NCI-H446 (cell line): ENCODE data around the gene UFC1.
"Not testable (repeated sequence)": the region's sequence is repeated elsewhere in the genome, so short reads cannot be mapped to it uniquely, and the experiment has no call there.

Experiments
- DNase-seq, 2 experiments: peaks; one replicate each; lab custom pipeline; 2025; lab: John Stamatoyannopoulos, UW

The UFC1 gene

GRCh38 chr1:161153682-161154337 is at the start of gene UFC1:
TSS of gene UFC1 (plus strand) at chr1:161153978. CDS start at chr1:161153998, 20 bp downstream.
- DNase-seq = peak; percentile 76 to 89

DNA sequence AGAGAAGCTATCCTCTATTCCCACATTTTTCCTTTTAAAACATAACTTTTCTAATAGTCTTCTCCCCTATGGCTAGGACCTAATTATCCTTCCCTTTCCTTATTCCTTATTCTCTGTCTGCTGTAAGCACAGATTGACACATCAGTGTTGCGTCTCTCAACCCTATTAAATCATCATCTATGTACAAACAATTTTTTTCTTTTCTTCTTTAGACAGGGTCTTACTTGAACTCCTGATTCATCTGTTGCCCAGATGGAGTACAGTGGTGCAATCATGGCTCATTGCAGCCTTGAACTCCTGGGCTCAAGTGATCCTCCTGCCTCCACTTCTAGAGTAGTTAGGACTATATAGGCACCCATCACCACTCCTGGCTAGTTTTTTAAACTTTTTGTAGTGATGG is 47.3 kb upstream of the UFC1 start:
- no peak for DNase-seq

GRCh38 chr1:161111117-161111516 is 42.7 kb upstream of the UFC1 start:
- DNase-seq = no peak

- no peak for DNase-seq
These were observed 42.3 kb upstream of the UFC1 start for GRCh38 chr1:161111527-161111926.

DNA sequence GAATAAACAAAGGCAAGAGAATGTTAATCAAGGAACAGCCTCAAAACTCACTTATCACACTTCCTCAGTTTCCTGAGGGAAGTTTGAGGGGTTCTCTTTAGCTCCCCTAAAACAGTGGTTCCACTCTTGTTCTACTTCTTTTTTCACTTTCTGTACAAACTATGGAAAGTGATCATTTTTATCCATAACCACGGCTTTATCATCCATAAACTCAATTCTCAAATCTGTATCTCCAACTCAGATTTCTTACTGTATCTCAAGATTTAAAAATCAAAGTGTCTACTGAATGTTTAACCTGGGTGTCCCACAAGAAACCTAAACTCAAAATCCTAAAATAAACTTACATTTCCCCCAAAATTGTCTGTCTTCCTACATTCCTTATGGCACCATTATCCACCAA is 39.9 kb upstream of the UFC1 start:
- no peak for DNase-seq

DNA sequence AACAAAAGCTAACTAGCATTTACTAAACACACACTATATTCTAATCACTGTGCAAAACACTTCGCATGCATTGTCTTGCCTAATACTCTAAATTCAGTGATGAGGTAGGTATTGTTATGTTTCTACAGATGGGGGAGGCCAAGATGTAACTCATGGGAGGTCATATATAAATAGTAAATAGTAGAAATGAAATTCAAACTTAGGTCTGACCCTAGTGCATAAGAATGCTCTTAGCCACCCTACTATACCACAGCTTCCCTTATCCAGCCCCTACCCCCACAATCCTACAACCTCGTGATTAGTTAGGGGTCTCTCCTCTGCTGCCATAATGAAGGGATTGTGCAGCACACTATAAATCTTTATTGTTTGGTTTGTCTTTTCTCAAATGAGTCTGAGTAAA is 39.2 kb upstream of the UFC1 start:
- DNase-seq = no peak

- no peak for DNase-seq
These were observed 38.6 kb upstream of the UFC1 start for GRCh38 chr1:161115132-161115711.

DNA sequence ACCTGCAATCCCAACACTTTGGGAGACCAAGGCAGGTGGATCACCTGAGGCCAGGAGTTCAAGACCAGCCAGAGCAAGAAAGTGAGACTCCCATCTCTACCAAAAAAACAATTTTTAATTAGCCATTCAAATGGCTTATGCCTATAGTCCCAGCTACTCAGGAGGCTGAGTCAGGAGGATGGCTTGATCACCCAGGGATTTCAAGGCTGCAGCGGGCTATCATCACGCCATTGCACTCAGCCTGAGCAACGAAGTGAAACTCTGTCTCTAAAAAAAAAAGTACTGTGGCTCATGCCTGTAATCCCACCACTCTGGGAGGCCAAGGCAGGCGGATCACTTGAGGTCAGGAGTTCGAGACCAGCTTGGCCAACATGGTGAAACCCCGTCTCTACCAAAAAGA is 37.8 kb upstream of the UFC1 start:
- DNase-seq = not testable (repeated sequence)

GRCh38 chr1:161117759-161118581 is 35.8 kb upstream of the UFC1 start, which contains the start of the genes NIT1 and PFDN2:
TSS of gene NIT1 (plus strand) at chr1:161118105. CDS start at chr1:161118177, 72 bp downstream.
TSS of gene PFDN2 (minus strand) at chr1:161118037. CDS start at chr1:161118026, 11 bp downstream.
- DNase-seq = peak; percentile 66 to 86

GRCh38 chr1:161119092-161119903 is 34.5 kb upstream of the UFC1 start:
- DNase-seq = peak in 1 of 2 experiments; percentile 13

- DNase-seq = no peak
These were observed 32.6 kb upstream of the UFC1 start for GRCh38 chr1:161121042-161121650.

DNA sequence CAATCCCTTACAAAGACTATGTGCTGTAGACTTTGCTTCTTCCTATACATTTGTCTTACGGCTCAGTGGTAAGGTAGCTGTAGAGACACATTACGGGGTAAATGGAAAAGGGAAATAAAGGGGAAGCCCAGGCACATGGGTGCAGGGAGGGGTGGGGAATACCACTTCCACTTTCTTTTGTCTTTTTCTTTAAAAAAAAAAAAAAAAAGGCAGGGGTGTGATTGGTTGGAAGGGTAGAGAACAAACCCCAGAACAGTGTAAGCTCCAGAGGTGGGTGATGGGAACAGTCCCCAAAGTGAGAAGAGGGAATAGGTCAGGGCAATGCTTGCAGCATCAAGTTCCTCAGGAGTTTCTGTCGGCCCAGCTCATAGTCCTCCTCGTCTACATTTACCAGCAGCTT is 31.9 kb upstream of the UFC1 start:
- no peak for DNase-seq

GRCh38 chr1:161122967-161123366 is 30.8 kb upstream of the UFC1 start:
- DNase-seq = no peak

DNA sequence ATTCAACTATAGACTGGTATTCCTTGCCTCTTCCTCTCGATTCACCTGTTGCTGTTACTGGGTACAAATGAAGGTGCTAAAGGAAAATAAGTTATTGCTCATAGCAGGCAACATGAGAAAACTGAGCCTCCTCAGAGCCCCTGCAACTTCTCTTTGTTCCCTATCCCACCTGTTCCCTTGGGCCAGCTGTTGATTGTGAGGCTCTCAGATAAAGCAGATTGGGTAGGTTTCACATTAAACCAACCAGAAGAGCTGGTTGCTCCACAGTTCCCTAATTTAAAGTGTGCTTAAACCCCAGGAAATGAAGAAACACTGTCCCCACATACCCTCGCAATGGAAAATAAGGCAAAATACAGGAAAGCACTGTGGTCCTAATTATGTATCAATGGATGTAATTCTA is 26.1 kb upstream of the UFC1 start:
- DNase-seq = no peak

DNA sequence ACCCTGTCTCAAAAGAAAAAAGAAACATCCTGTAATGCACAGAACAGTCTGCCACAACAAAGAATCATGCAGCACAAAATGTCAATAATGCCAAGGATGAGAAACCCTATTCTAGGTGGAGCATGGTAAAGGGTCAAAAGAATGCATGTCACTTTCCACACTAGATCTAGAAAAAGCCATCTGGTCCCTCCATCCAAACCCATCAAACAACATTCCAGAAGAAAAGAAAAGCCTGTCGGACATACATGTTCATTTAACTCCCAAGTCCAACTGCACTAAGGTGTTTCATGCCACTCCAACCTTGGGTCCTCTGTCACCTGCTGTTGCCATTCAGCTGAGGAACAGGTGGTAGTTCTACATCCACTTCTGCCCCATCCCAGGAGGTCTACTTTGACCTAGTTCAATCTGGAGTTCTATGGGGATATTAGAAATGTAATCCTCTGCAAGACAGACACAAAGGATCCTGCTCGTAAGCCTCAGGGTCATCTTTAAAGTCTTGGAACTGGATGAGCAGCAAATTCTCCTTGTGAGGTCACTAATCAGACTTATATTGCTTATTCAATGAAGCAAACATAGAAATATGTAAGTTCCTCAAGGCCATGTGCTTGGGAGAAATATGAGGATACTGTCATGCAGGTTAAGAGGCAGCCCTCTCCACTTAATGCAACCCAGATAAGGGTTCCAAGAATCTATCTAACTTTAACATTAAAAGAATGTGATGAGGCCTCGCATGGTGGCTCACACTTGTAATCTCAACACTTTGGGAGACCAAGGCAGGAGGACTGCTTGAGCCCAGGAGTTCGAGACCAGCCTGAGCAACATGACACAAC is 25.0 kb upstream of the UFC1 start:
- no peak for DNase-seq

DNA sequence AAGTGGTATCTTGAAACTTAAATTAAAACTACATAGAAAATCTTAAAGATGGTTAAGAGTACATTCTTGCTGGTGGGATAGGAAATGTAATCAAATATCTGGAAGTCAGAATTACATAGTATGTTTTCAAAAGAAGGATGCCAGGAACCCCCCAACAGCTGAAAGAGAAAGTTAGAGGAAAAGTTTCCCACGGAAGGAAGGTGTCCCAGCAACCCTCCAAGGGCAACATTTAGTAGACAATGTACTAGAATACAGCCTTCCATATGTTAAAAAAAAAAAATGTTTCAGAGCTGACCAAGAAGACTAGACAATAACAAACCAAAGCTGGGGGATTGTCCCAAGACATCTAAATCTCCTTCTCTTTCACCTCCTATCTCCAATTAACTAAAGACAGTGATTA is 23.5 kb upstream of the UFC1 start:
- no peak for DNase-seq

DNA sequence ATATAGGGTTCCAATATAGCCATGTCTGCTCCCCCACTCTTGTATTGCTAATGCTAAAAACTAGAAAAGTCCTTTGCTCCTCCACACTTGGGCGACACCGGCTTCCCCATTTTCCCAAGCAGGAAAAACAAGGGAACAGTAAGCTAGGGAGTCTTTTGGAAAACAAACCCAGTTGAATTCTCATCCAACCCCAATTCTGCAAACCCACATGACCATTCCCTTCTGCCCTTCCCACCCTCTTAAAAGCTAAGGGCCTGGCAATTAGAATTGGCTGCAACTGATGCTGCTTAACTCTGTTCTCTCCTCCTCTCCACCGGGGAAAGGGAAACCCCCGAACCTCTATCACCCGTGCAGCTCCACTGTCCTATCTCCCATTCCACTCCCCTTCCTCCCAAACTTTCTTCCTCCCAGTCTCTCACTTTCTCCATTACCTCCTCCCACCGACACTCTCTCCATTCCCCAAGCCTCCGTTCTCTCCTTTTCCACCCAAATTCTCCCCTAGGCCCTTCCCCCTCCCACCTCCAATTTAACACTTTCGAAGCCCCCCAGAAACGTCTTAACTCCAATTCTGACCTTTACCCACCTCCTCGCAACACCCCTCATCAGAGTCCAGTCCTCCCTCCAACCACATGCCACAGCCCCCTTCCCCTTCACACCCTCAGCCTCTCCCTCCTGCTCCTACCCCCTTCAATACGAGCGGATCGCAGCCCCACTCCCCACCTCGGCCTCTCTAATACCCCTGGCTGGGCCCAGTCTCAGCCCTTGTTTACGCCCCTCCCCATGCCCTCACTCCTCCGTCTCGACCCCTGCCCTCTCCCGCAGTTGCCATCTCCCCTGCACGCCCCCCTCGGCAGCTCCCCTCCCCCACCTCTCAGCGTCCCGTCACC is 22.0 kb upstream of the UFC1 start:
- DNase-seq = no peak

DNA sequence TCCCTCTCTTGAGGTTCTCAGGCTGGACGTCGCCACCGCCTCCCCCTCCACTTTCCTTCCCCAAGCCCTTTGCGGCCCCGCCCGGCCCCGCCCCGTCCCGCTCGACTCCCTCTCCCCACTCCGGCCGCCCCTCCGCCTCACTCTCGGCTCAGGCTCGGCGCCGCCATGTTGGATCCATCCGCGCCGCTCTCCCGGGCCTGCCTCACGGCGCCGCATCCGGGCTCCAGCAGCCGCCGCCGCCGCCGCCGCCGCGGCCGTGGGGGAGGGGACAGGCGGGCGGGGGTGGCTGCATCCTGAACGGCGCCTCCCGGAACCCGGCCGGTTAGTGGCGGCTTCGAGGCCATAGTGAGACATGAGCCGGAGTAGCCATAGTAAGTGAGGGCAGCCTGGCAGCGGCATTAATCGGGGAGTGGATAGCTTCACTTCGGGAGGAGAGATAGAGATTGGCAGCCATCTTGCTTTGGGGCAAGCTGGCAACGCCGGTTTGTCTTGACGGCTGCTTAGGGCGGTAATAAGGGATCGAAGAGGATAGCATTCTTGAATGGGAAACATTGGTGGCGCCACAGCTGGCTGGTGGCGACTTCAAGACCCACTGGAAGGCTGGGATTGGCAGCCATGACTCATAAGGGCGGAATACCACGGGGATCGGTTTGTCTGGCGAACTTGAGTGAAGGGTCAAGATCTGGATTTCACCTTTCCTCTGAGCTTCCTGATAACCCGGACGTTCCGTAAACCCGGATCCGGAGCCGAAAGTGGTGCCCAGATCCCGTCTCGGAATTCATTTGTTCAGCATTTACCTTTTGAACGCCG is 21.2 kb upstream of the UFC1 start, which contains the start of gene DEDD:
DEDD (minus strand) TSS at position 258 of the 810 bp plus-strand sequence. CDS start 8,205 bp downstream, outside the sequence.
- DNase-seq = peak; percentile 87 to 98
